Stimulated activated naive CD4-positive, alpha-beta T cell (primary cell): ENCODE data around the gene BOD1L2.

Experiments used
- DNase-seq, 6 experiments: peaks; one replicate each; lab custom pipeline; 2025; lab: John Stamatoyannopoulos, UW

BOD1L2 gene

GRCh38 chr18:57146956-57147636 is at the start of gene BOD1L2:
Gene BOD1L2, plus strand, starts transcription at chr18:57147087. Its CDS starts 226 bp downstream, at chr18:57147313.
- no peak for DNase-seq

GRCh38 chr18:57107140-57107832 is 39.6 kb upstream of the BOD1L2 start:
- DNase-seq = no peak

GRCh38 chr18:57110290-57110689 is 36.6 kb upstream of the BOD1L2 start:
- DNase-seq = no peak

- DNase-seq = no peak
These were observed 33.0 kb upstream of the BOD1L2 start for GRCh38 chr18:57113799-57114420.

GRCh38 chr18:57116598-57117132 is 30.2 kb upstream of the BOD1L2 start:
- DNase-seq = no peak

- no peak for DNase-seq
These were observed 25.3 kb upstream of the BOD1L2 start for GRCh38 chr18:57121542-57122112.

- DNase-seq = no peak
These were observed 23.9 kb upstream of the BOD1L2 start for GRCh38 chr18:57122936-57123510.

- no peak for DNase-seq
These were observed 21.3 kb upstream of the BOD1L2 start for GRCh38 chr18:57125627-57126026.

GRCh38 chr18:57128220-57128932 is 18.5 kb upstream of the BOD1L2 start:
- DNase-seq = no peak

GRCh38 chr18:57131101-57131500 is 15.8 kb upstream of the BOD1L2 start:
- no peak for DNase-seq

GRCh38 chr18:57131782-57132181 is 15.1 kb upstream of the BOD1L2 start:
- DNase-seq = no peak

- DNase-seq = no peak
These were observed 12.2 kb upstream of the BOD1L2 start for GRCh38 chr18:57134618-57135135.

- no peak for DNase-seq
These were observed 11.2 kb upstream of the BOD1L2 start for GRCh38 chr18:57135699-57136098.

GRCh38 chr18:57137847-57138246 is 9.0 kb upstream of the BOD1L2 start:
- DNase-seq = no peak

GRCh38 chr18:57141208-57142129 is 5.4 kb upstream of the BOD1L2 start:
- no peak for DNase-seq

- no peak for DNase-seq
These were observed 4.6 kb upstream of the BOD1L2 start for GRCh38 chr18:57142324-57142723.

- no peak for DNase-seq
These were observed 3.6 kb upstream of the BOD1L2 start for GRCh38 chr18:57143265-57143664.

GRCh38 chr18:57148263-57148662 is 1.4 kb downstream of the BOD1L2 start:
- no peak for DNase-seq

- no peak for DNase-seq
These were observed 2.2 kb downstream of the BOD1L2 start for GRCh38 chr18:57149051-57149450.

- DNase-seq = no peak
These were observed 2.6 kb downstream of the BOD1L2 start for GRCh38 chr18:57149531-57149930.
